Body of pancreas (tissue), 4 donors: ENCODE results near the gene AMPD3. TPM values are rescaled to one million over a fixed set of nuclear protein-coding genes. Genes with fewer than 3 reads are reported as not detected.

ENCODE experiments used
- ATAC-seq: fragments of 150-250 bp; one replicate; pipeline ENCODE4 v1.9.1; 2016
- DNase-seq, 4 donors: peaks; one replicate each; pipeline ENCODE4 v3.0.0-alpha.2; 2019
- H3K27ac ChIP-seq, 4 donors: fragments of 200-600 bp; sonication (generic); 1 replicate in 3 of 4; 2 replicates in 1 of 4; pipeline versions ENCODE4 v1.5.1 to v1.6.1; 2016 to 2019; ENCODE audit warnings: mild to moderate bottlenecking in 1 of 4, mixed read lengths in 1 of 4, moderate library complexity in 1 of 4
- H3K27me3 ChIP-seq, 2 donors: fragments of 200-600 bp; sonication (generic); one replicate each; pipeline ENCODE4 v1.6.0; 2016; ENCODE audit warnings: mild to moderate bottlenecking in 1 of 2
- H3K36me3 ChIP-seq, 2 donors: fragments of 200-600 bp; sonication (generic); replicated peaks in 1 of 2; 2 replicates each; pipeline ENCODE4 v1.5.1; 2016; ENCODE audit warnings: low read depth in 2 of 2; ENCODE audit not compliant: insufficient read depth in 1 of 2
- H3K4me1 ChIP-seq: fragments of 200-600 bp; sonication (generic); one replicate; pipeline ENCODE4 v1.6.0; 2016
- H3K4me3 ChIP-seq, 2 donors: fragments of 200-600 bp; sonication (generic); 1 replicate in 1 of 2; 2 replicates in 1 of 2; pipeline ENCODE4 v1.5.1; 2016 to 2019
- H3K9me3 ChIP-seq, 3 donors: fragments of 200-600 bp; sonication (generic); 1 replicate in 2 of 3; 2 replicates in 1 of 3; pipeline ENCODE4 v1.5.1; 2016
- CTCF ChIP-seq, 7 experiments: fragments of 450-650 bp in 4 of 7; fragments of 200-600 bp in 3 of 7; sonication (generic) in 3 of 7; IDR thresholded peaks; one replicate each; pipeline ENCODE4 v1.5.1; 2016 to 2019; ENCODE audit warnings: antibody characterized with exemption in 7 of 7
- POLR2A ChIP-seq, 3 donors: fragments of 450-650 bp; IDR thresholded peaks; one replicate each; pipeline ENCODE4 v1.6.1; 2016; ENCODE audit warnings: antibody characterized with exemption in 3 of 3, mild to moderate bottlenecking in 2 of 3
- WGBS, 2 donors: methylation state at CpG; one replicate each; pipeline ENCODE4 v1.1.5; 2017; 5-methylcytosine and 5-hydroxymethylcytosine counted together
- intact Hi-C: fragments of 100-400 bp; cut with DNase I; formaldehyde crosslinking; loops from one replicate; pipeline ENCODE4 v1.15.1; 2023
- total RNA-seq, 2 donors: library from RNA; depleted of rRNA; stranded (reverse); fragments of >200 nt; gene quantifications; one replicate each; pipeline ENCODE4 v1.1.0, GENCODE V29; 2016

Gene AMPD3
- total RNA-seq = 1 to 10 TPM; 3.6 to 9.9 TPM

GRCh38 chr11:10454878-10455631, at the start of gene AMPD3:
Gene AMPD3 (plus strand): TSS chr11:10455264. CDS start chr11:10461520, 6,256 bp downstream.
- no peak within 1 kb of the TSS for H3K4me3 ChIP-seq
- DNase-seq (peak in 2 of 4 donors; percentile 13 to 36), ATAC-seq (no peak)
- H3K27ac ChIP-seq = peak within 1 kb of the TSS in 2 of 4 donors; percentile 10 to 52
- no peaks in the 10 kb centered on the region for H3K27me3 ChIP-seq
- intact Hi-C loops = no loop called here
- H3K4me1 ChIP-seq = peaks cover 9% of the 10 kb centered on the region
- no peak for TF ChIP-seq CTCF (IDR thresholded peaks at IDR 0.05)
- peak in 1 of 3 donors; percentile 6 for TF ChIP-seq POLR2A (IDR thresholded peaks at IDR 0.05)
- no peaks in the 10 kb centered on the region for H3K9me3 ChIP-seq
- H3K36me3 ChIP-seq = no peaks in the 10 kb centered on the region
- 72 to 85% methylated on average over 11 of the region's 11 CpGs for WGBS, 2 donors

DNA sequence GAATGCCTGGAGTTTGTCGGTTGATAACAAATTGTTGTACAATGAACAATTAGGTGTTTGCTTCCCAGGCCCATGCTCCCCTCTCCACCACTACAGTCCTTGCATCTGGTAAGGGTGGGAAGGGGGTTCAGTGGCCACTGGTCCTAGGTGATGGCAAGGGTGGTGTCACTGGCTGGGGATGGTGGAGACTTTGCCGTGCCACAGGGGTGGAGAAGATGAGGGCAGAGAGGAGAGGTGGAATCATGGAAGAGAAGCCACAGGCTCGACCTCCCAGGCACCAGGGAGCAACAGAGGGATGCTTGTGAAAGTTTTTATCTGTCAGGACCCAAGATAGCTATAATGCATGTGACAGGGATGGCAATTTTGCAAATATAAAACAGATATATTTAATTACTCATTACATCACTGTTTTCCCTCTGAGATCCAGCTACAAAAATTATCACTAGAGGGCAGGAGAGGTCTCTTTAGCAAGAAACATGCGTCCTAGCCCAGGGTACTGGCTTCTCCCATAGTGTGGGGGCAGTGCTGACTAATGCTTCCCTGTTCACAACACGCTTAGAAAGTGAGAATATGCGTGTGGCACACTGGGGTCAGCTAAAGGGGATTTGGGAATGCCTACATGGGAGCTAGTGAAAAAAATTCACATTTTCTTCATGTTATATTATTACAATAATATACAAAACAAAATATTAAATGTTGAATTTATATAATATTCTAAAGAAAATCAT, 49.0 kb upstream of the AMPD3 start:
- Histone ChIP-seq H3K9me3 (no peaks in the 10 kb centered on the region), H3K4me1 (no peaks in the 10 kb centered on the region), H3K27ac (no peak overlapping the region), H3K4me3 (no peak overlapping the region), H3K36me3 (no peaks in the 10 kb centered on the region), H3K27me3 (no peaks in the 10 kb centered on the region)
- intact Hi-C loops = loop anchor here (5.0 to 10.0 kb wide), 2 partner anchors 249 to 331 kb away; no protein-coding TSS in a partner anchor
- DNase-seq (peak; percentile 55 to 85 (median 74)), ATAC-seq (peak; percentile 89)
- WGBS, 2 donors = 22% methylated on average over 6 of the region's 6 CpGs
- TF ChIP-seq CTCF (IDR thresholded peaks at IDR 0.05) = peak; percentile 56 to 88 (median 76)
- TF ChIP-seq POLR2A (IDR thresholded peaks at IDR 0.05) = no peak

- Histone ChIP-seq H3K9me3 (no peaks in the 10 kb centered on the region), H3K4me1 (no peaks in the 10 kb centered on the region), H3K27ac (no peak overlapping the region), H3K27me3 (no peaks in the 10 kb centered on the region), H3K36me3 (no peaks in the 10 kb centered on the region), H3K4me3 (no peak overlapping the region)
- ATAC-seq (no peak), DNase-seq (no peak)
- WGBS, 2 donors = 46 to 53% methylated on average over 3 of the region's 3 CpGs
- no peak for TF ChIP-seq CTCF (IDR thresholded peaks at IDR 0.05)
- no peak for TF ChIP-seq POLR2A (IDR thresholded peaks at IDR 0.05)
- intact Hi-C loops = loop anchor here (5.0 to 10.0 kb wide), 2 partner anchors 248 to 330 kb away; no protein-coding TSS in a partner anchor
Observed at GRCh38 chr11:10407055-10407454, 48.0 kb upstream of the AMPD3 start.

- no peaks in the 10 kb centered on the region for H3K9me3 ChIP-seq
- no peaks in the 10 kb centered on the region for H3K27me3 ChIP-seq
- H3K36me3 ChIP-seq = no peaks in the 10 kb centered on the region
- 73% methylated on average over 10 to 13 of the region's 13 CpGs for WGBS, 2 donors
- H3K4me1 ChIP-seq = no peaks in the 10 kb centered on the region
- ATAC-seq (no peak), DNase-seq (no peak)
- TF ChIP-seq CTCF (IDR thresholded peaks at IDR 0.05) (no peak), POLR2A (IDR thresholded peaks at IDR 0.05) (no peak)
- H3K4me3 ChIP-seq = no peak overlapping the region
- intact Hi-C loops = loop anchor here (5.0 to 10.0 kb wide), 2 partner anchors 247 to 329 kb away; no protein-coding TSS in a partner anchor
- no peak overlapping the region for H3K27ac ChIP-seq
Observed at GRCh38 chr11:10407749-10408685, 47.0 kb upstream of the AMPD3 start.
